Superior temporal gyrus (tissue), 1 donor: ENCODE data around the gene TEC.
A peak's percentile ranks its signal among the peaks of the same experiment; 100 is the strongest.
"Not testable (repeated sequence)": the region's sequence is repeated elsewhere in the genome, so short reads cannot be mapped to it uniquely, and the experiment has no call there.

ENCODE experiments used
- DNase-seq: peaks from one replicate; pipeline ENCODE4 v3.0.0-alpha.2; 2016; ENCODE audit errors: extremely low spot score

TEC gene

DNA sequence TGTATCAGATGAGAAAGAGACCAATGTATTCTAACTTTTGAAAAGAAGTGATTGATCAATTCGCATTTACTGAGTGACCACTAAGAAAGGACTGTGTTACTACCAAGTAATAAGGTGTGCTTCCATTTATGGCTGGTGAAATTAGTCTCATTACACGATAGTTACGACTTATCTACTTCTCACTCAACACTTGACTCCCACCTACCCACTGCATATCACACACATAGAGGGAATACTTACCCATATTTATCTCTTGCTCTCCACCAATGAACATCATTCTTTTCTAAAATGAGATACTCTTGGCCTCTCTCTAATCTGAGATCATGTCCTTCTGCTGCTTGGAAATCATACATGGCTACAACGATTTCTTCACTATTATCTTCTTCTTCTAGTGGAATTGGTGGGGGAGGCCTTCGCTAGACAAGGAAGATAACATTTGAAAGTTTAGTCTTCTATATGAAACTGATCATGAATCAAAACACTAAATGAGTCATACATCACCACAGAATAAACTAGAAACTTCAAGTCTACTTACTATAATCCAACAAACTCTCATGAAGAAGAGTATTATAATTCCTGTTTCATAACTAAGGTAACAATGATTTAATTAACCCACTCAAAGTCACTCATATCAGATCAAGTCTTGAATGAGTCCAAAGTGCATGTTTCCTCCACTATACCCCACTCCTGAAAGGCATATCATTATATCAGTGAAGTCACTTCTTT lies 101.9 kb downstream of the TEC start:
- no peak for DNase-seq

DNA sequence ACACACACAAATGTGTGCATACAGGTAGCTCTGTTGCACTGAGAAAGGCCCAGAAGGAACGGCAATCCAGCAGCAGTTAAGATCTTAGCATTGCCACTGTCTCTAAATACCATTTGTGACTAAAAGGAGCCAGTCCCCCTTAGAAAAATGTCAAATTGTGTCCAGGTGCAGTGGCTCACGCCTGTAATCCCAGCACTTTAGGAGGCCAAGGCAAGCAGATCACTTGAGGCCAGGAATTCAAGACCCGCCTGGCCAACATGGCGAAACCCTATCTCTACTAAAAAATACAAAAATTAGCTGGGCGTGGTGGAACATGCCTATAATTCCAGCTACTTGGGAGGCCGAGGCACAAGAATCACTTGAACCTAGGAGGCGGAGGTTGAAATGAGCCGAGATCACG lies 105.1 kb downstream of the TEC start:
- not testable (repeated sequence) for DNase-seq

DNA sequence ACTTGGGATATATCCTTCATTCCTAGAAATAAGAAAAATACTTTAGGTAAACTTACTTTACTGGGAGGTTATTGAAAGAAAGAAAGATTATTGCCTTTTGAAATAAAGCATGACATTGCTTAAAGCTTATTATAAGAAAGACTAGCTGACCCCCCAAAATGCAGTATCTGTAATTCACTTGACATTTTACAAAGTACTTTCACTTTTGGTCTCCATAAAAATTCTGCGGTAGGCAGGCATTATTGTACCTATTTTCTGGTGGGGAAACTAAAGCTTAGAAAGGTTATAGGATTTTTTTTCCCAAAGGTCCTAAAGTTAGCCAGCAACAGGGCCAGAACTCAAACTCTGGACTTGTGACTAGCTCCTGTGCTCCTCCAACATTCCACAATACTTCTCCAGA lies 105.9 kb downstream of the TEC start:
- no peak for DNase-seq

DNA sequence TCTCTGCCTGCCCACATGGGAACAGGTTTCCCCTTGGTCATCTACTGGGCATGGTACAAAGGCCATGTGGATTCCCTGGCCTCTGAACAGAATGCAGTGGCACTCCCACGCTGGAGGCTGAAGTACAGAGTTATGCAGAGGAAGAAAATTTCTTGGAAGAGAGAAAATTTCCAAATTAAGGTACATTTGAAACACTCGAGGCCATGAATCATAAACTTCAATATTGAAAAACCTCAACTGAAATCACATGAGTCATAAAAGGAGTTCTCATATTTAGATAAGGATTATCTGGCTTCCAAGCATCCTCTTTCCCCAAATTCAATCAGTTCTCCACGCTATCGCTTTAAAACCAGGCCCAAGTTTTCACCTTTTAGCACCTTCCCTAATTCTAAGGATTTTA lies 107.5 kb downstream of the TEC start:
- DNase-seq = peak; percentile 55

DNA sequence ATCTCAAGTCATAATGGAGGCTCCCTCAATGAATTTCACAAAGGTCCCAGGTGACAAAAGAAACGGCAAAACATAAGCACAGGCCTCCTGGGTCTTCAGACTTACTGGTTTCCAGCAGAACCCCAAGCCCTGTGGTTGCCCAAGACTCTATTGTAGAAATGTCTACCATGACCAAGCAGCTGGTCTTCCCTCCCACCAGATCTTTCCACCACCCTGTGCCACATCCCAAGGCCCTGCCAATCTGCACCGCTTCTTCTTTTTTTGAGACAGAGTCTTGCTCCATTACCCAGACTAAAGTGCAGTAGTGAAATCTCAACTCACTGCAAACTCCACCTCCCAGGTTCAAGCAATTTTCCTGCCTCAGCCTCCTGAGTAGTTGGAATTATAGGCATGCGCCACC lies 112.4 kb downstream of the TEC start:
- DNase-seq = no peak

DNA sequence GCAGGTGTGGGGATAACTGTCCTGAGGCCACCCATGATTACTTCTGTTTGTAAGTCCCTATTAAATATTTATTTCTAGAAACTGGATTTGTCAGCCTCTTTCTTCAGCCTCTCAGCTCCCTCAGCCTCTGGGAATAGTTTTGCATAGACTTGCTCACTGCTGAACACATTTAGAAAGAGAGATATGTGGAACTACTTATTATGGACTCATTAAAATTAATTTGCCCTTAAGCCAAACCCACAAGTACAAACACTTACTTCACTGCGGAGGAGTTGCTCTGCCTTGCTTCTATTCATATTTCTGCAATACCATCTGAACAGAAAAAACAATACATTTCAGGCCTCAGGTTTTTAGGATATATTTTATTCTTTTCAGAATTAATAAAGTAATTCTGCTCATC lies 113.2 kb downstream of the TEC start:
- no peak for DNase-seq

DNA sequence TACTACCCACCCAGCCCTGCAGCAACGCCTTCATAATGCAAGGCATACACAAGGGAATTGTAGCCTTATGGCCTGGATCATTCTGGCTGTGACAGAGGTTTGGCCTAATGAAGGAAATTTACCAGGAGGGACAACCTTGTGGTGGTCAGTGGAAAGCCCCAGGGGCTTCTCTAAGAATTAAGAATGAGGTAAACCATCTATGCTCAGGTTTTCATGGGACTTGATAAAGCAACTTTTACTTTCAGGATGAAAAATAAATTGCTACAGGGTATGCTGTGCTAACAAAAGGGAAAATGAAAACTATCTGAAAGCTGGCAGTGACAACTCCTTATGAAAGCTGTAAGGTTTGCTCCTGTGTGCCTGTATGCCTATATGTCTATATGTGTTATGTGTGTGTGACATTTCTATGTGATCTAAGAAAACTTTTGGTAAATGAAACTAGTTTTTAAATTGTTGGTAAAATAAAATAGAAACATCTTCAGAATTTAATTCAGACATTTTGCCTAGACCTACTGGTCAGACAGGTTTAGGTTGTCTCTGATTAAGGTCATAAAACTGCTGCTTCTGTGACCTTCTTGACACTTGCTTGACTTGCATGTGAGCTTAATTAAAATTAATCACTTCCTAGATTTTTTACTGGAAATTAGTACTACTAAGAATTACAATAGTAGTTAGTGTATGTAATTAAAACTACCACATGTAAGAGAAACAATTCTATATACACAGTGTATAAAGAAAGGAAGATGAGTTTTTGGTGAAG lies 115.7 kb downstream of the TEC start:
- no peak for DNase-seq

DNA sequence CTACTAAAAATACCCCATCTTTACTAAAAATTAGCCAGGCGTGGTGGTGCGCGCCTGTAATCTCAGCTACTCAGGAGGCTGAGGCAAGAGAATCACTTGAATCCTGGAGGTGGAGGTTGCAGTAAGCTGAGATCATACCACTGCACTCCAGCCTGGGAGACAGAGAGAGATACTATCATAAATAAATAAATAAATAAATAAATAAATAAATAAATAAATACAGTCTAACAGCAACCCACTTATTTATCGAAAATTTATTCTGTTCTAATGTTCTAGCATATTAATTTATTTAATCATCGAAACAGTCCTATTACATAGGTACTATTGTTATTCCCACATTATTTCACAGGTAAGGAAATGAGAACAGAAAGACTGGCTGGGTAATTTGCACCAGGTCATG lies 117.4 kb downstream of the TEC start:
- no peak for DNase-seq

DNA sequence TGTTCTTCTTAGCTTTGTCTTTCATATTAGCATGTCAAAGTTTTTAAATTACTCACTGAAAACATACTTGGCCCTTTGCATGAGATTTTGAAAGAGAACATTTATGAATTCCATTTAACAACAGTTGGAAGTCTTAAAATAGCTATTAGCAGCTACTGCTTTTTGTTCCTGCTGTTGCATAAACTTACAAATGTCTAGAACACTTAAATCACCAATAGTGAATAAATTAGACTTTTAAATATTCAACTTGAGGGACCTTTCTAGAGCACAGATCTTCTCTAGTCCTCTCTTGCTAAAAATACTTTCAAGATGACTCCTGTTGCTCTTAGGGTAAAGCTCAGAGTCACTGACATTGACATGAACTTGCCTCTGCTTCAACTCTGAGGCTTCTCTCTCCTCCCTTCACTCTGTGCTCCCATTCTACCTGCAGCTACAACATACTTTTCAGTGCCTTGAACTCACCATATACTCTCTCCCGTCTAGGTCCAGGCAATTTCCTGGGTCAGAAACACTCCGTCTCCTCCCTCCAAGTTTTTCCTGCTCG lies 119.7 kb downstream of the TEC start:
- no peak for DNase-seq

DNA sequence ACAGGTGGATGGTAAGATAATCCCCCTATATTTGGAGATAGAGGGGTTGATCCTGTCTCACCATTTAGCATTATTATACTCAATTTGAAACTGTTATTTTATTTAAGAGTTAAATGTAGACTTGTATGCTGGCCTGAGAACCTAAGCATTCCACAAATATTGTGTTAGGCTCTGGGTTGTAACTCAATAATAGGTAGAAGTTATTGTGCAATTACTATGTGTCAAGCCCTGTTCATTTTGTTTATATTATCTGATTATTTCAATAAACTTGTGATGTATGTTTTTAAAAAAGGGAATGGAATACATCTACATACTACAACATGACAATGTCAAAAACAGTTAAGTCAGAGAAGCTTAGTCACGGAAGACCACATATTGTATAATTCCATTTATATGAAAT lies 122.0 kb downstream of the TEC start:
- DNase-seq = no peak

DNA sequence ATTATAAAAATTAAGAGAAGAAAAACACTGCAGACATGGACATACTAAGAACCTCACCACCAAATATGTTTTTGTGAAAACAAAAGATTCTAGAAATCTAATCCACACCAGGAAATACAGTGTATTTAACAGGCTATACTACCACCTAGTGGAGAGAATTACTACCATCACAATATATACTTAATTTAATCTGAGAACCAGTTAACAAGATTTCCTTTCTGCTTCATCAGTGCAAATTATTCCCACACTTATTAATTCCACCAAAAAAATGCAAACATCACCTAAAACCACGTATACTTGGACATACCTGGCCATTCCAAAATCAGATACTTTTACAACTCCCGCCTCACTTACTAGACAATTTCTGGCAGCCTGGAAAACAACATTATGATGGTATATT lies 128.6 kb downstream of the TEC start:
- peak; percentile 80 for DNase-seq

DNA sequence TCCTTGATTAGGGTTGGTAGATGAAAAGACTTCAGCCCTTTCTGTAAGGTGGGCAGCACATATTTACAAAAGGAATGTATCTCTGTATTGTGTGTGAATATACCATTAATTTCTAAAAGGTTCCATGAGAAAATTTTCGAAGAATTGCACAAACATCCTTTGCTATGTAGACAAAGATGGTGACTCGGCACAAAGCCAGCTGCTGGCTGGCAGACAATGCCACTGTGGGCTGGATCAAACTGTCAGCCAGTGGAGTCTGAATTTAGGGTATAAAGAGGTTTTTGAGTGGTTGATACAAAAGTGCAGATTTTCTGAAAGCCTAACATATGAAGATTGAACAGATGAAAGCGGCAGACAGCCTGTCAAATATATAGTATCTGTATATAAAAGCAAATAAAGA lies 129.9 kb downstream of the TEC start:
- peak; percentile 24 for DNase-seq

DNA sequence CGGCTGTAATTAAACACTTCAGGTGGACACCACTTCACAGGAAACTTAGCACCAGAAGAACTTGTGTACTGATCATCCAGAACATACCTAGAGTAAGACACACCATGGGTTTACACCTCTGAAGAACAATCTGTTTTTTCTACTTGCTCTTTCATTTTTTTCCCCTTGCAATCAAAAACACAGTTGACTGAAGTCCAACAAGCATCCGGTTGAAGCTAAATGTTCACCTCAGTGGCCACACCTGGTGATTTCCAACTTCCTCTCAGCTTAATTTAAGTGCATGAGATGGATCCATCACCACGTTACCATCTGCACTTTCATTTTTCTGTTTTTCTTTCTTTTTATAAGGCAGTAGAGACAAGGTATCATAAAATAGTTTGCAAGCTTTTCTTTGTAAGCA lies 130.7 kb downstream of the TEC start:
- DNase-seq = no peak

DNA sequence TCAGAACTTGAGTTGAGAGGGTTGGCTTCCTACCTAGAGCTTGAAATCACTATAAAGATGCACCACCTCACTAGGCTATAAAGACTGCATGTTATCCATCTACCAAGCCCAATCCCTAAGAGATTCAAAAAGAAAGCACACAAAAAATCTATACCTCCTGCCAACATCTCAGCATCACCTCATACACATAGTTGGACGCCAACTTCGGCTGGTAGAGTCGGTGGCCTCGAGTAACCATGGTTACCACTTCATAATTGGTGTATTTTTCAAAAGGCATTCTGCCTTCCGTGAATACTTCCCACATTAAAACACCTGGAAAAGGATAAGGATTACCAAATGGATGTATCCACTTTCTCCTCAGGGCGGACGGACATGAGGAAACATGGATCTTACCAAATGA lies 131.1 kb downstream of the TEC start:
- DNase-seq = no peak

DNA sequence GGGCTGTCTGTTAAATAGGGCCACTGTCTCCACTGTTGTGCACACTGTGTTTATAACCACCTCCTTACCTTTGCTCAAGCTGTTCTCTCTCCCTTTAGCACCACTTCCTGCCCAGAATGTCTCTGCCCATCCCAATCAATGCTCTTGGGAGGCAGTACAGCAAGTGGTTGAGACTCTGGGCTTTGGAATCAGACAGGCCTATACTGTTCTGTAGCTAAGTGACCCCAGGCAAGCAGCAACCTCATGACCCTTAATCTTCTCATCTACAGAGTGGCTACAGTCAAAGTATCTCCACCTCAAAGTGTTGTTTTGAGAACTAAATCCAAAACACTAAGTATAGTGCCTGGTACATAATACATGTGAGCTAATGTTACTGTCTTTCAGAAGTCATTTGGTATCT lies 131.8 kb downstream of the TEC start:
- no peak for DNase-seq

DNA sequence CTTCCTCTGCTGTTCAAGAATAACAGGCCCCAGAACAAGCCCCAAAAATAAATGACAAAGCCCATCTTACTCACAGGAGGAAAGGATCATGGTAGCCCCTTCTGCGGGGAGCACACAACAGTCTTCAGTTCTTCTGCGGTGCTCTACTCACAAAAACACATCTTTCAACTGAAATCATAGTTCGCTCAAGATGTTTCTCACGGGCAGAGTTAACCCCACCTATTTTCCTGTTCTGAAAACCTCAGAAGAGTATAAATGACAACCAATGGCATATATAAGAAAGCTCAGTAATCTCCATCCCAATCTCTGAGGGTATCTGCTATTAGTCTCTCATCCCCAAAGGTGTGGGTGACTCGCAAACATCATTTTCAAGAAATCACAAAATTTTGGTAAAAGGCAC lies 135.6 kb downstream of the TEC start, which contains the start of gene TXK:
TXK (minus strand) TSS at position 170 of the 400 bp plus-strand sequence; CDS start at position 90, 80 bp downstream.
- DNase-seq = no peak

DNA sequence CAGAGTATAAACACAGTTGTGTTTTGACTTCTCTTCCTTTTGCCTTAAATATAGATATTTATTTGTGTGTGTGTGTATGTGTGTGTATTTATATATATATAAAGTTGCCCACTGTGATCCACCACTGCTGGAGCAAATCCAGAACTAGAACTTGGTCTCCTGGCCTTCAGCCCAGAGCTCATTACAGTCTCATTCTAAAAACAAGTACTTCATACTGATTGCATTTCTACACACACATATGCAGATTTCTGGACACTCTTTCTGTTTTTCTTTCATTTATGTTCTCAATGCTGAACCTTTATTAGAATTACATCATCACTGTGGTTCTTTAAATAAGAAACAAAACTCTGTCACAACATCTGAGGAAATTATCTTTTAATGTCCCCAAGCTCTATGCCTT lies 136.0 kb downstream of the TEC start:
- DNase-seq = no peak

DNA sequence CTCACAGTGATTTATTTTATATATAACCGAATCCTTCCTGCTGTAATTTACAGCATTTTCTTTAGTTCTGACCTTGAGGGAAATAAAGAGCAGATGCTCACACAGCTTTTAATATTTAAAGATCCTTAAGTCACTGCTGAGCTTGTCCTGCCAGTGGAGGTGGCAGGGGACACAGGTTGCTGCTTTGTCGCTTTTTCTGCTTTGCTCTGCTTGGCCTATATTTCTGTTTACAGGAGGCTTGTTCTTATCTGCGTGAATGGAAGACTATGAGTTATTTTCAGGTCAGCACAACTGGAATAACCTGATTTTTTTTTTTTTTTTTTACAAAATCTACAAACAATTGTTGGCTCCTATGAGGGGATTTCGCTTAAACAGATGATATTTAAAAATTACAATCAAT lies 137.9 kb downstream of the TEC start:
- no peak for DNase-seq

DNA sequence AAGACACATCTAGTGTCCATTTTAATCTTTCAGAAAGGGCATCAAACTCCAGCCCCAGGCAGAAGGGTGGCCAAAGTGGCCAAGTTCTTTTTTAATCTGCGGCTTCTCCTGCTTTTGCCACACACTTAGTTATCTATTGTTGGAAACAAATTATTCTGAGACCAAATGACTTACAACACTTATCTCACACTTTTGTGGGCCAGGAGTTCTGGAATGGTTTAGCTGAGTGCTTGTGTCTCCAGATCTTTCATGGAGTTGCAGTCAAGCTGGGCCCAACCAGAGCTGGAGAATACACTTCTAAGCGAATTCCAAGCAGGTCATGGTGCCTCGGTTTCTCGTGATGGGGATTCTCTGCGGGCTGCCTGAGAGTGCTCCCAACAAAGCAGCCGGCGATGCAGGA lies 139.5 kb downstream of the TEC start:
- DNase-seq = no peak

DNA sequence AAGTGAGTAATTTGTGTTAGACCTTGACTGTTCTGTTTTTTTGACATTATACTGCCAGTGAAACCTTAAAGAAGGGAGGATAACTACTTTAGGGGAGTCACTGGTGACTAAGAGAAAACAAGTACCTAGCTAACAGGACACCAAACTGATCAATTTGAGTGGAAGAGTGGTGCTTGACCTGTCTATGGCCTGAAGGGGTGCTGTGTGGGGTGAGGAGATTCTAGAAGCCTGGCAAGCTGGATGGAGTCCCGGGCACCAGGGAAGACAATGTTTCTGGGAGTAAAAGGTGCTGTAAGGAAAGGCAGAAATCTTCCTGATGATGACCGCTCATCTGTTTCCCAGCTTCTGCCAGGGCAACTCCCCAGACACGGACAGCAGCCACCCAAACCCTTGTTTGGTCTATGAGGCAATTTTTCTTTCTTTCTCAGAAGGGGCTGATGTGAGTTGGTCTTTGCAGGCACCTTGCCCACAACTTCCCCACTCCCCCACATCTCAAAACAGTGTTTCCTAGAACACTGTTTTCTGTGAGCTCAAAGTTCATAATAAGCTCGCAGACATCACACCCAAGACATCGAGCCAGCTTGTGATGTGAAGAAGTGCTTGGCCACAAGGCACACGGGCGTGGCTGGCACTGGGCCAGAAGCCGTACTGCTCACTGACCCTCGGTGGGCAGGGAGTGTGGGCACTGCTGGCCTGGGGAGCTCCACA lies 140.2 kb downstream of the TEC start:
- DNase-seq = no peak

DNA sequence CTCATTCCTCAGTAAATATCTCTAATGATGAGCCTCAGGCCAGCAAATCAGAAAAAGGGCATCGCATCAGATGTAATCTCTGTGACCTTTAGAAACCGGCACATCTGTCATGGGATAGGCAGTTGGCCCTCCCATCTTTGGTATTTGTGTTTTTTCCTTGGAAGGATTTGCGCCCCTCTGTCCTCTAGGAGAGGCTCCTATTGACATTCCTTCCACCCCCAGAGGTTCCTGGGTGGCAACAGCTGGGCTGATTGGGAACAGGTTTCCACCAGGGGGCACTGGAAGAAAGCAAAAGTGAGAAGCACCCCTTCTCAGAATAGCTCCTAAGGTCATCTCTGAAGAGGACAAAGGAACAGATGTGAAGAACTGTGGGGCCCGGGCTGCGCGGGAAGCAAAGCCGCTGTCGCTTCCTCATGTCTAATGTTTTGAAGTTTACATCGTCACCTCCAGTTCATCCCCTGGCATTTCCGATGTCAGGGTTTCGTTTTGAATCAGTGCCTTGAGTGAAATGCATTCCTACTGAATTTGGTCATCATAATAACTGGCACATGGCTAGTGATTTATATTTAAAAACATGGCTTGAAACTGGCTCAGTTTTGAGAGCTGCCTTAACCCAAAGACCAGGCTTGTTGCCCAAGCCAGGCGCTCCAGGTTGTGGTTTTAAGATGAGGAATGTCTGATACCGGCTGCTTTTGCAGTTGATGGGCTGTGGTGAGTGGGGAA lies 141.8 kb downstream of the TEC start:
- no peak for DNase-seq

DNA sequence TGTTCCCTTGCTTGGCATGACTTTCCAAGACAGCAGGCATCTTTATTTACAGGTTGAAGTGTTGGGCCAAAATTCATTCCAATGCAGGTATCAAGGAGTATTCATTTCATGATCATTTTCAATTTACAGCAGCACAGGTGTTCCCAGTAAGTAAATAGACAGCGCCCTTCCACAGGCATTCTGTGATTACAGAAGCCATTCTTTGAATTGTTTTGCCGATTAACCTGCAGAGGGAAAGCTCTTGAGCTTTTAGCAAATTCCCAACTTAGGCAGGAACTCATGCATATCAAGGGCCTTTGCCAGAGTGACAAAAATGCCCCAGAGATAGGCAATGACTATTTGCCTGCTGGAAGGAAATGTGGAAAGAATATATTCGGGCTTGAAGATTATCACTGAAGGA lies 142.4 kb downstream of the TEC start:
- DNase-seq = no peak
